ENCODE measurements around the gene OGDH. TPM values are rescaled to one million over a fixed set of nuclear protein-coding genes. Genes with fewer than 3 reads are reported as not detected.

The OGDH gene
- total and polyA plus RNA-seq, 2 experiments from 2014 or later, result 13.5 to 76.9 TPM

- TF ChIP-seq, protein P1, sequence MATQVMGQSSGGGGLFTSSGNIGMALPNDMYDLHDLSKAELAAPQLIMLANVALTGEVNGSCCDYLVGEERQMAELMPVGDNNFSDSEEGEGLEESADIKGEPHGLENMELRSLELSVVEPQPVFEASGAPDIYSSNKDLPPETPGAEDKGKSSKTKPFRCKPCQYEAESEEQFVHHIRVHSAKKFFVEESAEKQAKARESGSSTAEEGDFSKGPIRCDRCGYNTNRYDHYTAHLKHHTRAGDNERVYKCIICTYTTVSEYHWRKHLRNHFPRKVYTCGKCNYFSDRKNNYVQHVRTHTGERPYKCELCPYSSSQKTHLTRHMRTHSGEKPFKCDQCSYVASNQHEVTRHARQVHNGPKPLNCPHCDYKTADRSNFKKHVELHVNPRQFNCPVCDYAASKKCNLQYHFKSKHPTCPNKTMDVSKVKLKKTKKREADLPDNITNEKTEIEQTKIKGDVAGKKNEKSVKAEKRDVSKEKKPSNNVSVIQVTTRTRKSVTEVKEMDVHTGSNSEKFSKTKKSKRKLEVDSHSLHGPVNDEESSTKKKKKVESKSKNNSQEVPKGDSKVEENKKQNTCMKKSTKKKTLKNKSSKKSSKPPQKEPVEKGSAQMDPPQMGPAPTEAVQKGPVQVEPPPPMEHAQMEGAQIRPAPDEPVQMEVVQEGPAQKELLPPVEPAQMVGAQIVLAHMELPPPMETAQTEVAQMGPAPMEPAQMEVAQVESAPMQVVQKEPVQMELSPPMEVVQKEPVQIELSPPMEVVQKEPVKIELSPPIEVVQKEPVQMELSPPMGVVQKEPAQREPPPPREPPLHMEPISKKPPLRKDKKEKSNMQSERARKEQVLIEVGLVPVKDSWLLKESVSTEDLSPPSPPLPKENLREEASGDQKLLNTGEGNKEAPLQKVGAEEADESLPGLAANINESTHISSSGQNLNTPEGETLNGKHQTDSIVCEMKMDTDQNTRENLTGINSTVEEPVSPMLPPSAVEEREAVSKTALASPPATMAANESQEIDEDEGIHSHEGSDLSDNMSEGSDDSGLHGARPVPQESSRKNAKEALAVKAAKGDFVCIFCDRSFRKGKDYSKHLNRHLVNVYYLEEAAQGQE (IDR thresholded peaks at IDR 0.05; ENCODE audit: unreplicated experiment), result no peak
- no peak for TF ChIP-seq EZH2 (IDR thresholded peaks at IDR 0.05; ENCODE audit: low read depth, unreplicated experiment)
- no peak for TF ChIP-seq STAT1 (IDR thresholded peaks at IDR 0.05; ENCODE audit: unreplicated experiment)
- TF ChIP-seq NANOG (IDR thresholded peaks at IDR 0.05; ENCODE audit: borderline replicate concordance), result no peak
- TF ChIP-seq, protein P2, sequence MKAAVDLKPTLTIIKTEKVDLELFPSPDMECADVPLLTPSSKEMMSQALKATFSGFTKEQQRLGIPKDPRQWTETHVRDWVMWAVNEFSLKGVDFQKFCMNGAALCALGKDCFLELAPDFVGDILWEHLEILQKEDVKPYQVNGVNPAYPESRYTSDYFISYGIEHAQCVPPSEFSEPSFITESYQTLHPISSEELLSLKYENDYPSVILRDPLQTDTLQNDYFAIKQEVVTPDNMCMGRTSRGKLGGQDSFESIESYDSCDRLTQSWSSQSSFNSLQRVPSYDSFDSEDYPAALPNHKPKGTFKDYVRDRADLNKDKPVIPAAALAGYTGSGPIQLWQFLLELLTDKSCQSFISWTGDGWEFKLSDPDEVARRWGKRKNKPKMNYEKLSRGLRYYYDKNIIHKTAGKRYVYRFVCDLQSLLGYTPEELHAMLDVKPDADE (IDR thresholded peaks at IDR 0.05), result no peak
- TF ChIP-seq CREB1 (CRISPR knock-in tag; IDR thresholded peaks at IDR 0.05; ENCODE audit: low read depth), result no peak
Measured at GRCh38 chr7:44632196-44632595, 25.8 kb downstream of the OGDH start (continued).

- Histone ChIP-seq H3K27ac (ENCODE audit: low read depth) (no peak overlapping the region), H3K9me2 (ENCODE audit: insufficient read depth) (no peaks in the 10 kb centered on the region), H3F3A (replicated peaks; ENCODE audit: low read depth) (no peaks in the 10 kb centered on the region), H2AFZ (no peak overlapping the region), H3K4me2 (no peak overlapping the region), H3K4me3 (no peak overlapping the region), H3K4me1 (ENCODE audit: insufficient read depth) (peaks cover 29% of the 10 kb centered on the region), H3K36me3 (ENCODE audit: insufficient read depth) (no peaks in the 10 kb centered on the region), H3K27me3 (ENCODE audit: insufficient read depth) (no peaks in the 10 kb centered on the region), H4K20me1 (replicated peaks; ENCODE audit: insufficient read depth) (peaks cover 10% of the 10 kb centered on the region), H3K79me2 (replicated peaks; ENCODE audit: insufficient read depth) (peaks cover 16% of the 10 kb centered on the region)
- peaks cover 6% of the 10 kb centered on the region for H3K36me3 Mint-ChIP-seq (ENCODE audit: low read depth)
- H3K27me3 Mint-ChIP-seq (ENCODE audit: insufficient read depth, low read depth, poor library complexity), result peaks cover 7% of the 10 kb centered on the region
- DNase-seq (ENCODE audit: low spot score), result no peak
- peaks cover 52% of the 10 kb centered on the region for H3K4me1 Mint-ChIP-seq
- peak overlapping the region; percentile 41; the same call in 1 of the 2 replicates for H3K27ac Mint-ChIP-seq
- no peak for ATAC-seq
- H3K9me3 Mint-ChIP-seq, result no peaks in the 10 kb centered on the region
- no peak overlapping the region for H3K4me3 Mint-ChIP-seq
- TF ChIP-seq JUNB (IDR thresholded peaks at IDR 0.05; ENCODE audit: unreplicated experiment) (no peak), EZH2phosphoT487 (IDR thresholded peaks at IDR 0.05; ENCODE audit: unreplicated experiment) (no peak), ZNF331 (CRISPR knock-in tag; IDR thresholded peaks at IDR 0.05; ENCODE audit: low read depth) (no peak), CTCF (conservative IDR thresholded peaks at IDR 0.05; ENCODE audit: low read depth in 2 of 2) (no peak), POLR2AphosphoS5 (IDR thresholded peaks at IDR 0.05; ENCODE audit: low read depth) (no peak), CREB1 (CRISPR knock-in tag; IDR thresholded peaks at IDR 0.05; ENCODE audit: low read depth) (no peak), ZNF114 (CRISPR knock-in tag; IDR thresholded peaks at IDR 0.05) (no peak), EZH2 (IDR thresholded peaks at IDR 0.05; ENCODE audit: low read depth, unreplicated experiment) (no peak), NANOG (IDR thresholded peaks at IDR 0.05; ENCODE audit: borderline replicate concordance) (no peak)
- TF ChIP-seq, protein P1 (IDR thresholded peaks at IDR 0.05; ENCODE audit: unreplicated experiment), result no peak
- TF ChIP-seq, protein P2 (IDR thresholded peaks at IDR 0.05), result no peak
Measured at GRCh38 chr7:44633254-44634186, 27.1 kb downstream of the OGDH start.

All from GM23338 (cell line).